Inferior parietal cortex (tissue), 1 donor: ENCODE measurements around the gene SOX21.

Experiments
- DNase-seq: peaks from one replicate; pipeline ENCODE4 v3.0.0-alpha.2; 2016; ENCODE audit errors: extremely low spot score

Gene SOX21

DNA sequence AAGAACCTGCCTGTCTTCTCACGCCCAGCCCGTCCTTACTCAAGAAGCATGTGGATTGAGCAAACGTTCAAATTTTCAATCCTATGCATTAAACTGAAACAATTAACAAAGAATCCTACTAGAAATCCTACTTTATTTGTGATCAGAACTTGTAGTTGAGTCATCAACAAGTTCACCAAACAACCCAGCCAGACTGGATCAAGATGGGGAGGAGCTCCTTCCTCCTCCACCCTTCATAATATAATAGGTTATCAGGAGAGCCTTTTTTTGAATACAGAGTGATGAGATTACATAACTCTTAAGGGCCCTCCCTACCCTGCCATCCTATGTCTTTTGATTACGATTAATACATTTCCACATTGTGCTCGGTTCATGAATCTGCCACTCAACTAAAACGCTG is 32.7 kb downstream of the SOX21 start:
- DNase-seq, result no peak

DNA sequence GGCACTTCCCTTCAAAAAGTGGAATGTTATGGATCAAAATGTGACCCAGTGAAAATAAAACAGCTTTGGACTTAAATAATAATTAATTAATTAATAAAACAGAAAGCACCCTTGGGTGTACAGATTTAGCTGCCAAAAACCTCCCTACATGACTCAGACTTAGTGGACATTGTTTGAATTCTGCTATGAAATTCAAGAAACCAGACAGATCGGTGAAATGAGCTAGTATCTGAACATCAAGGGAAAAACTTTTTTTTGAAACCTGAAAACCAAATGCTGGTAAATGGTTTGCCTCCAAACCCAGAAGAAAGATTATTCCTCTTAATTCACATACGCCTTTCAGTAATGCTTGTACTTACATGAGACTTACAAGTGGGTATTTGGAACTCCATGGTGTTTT is 33.5 kb downstream of the SOX21 start:
- no peak for DNase-seq

DNA sequence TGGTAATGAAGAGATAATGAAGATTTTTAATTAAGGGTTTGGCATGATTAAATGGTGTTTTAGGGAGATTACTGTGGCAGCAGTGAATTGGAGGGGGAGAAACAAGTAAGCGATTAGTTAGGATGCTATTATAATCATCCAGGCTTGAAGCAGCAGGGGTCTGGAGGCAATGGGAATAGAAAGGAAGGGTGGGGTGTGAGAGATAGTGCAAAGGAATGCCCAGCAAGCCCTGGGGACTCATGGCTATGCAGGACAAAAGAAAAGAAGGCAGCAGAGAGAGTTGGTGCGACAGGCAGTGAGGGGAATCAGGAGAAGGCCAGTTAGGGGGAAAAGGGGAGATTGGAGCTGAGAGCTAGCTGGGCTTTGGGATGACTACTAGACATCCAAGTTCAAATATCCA is 34.5 kb downstream of the SOX21 start:
- no peak for DNase-seq

DNA sequence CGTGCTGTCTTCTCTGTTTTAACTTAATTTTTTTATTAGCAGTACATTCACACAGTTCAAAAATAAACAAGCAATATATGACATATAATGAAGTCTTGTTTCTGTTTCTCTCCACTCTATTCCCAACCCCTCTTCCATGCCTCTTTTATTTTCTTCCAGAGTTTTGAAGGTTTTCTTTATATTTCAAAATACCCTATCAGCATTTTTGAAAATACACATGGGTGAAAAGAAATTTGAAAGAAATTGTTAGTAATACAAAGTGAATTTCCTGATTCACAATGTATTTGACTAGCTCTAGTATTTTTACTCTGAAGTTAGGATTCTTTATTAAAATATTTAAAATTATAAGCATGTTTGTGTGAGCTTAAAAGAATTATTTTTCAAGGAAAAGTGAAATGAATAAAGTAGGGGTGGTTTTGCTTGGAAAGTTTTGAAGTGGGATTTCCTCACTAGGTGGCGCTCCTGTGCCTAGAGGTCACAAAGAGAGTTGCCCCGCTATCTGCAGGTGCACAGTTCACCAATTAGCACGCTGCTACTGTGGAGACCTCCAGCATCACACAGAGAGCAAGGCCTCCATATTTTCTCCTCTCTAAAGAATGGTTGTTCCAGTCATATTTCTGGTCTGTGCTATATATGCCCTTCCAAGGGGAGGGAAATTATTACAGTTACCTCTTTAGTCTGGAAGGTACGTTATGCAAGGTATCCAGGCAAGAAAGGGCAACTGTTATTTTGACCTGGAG is 37.6 kb downstream of the SOX21 start:
- DNase-seq, result peak; percentile 62

DNA sequence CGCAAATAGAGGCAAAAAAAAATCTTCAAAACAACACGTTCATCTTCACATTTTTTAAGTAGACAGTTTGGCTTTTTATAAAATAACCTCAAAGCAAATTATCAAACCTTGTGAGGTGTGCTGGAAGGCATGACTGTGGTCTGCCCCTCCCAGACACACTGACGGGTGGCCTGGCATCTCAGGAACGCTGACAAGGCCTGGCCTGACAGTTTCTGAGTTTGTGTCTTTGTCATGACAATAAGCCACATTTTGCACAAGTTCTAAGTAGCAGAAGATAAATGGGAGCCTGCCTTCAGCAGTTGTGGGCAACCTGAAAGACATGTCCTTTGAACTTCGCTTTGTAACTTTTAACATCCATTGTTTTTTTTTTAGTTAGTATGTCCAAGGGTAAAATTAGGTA is 38.5 kb downstream of the SOX21 start:
- no peak for DNase-seq

DNA sequence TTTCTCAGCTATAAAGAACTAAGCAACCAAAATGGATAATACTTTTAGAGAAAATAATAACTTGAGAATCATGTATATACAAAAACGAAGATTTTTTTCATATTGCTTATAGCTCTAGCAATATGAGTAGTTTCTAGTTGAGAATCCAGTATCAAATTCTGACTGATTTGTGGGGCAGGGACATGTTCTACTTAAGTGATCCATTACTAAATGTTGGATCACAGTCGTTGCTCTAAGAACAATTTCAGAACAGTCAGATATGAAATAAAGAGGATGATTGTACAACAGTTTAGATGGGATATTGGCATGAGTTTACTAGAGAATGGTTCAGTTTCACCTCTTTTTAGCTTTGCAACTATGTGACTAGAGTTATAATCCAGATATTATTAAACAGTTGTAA is 39.9 kb downstream of the SOX21 start:
- no peak for DNase-seq

DNA sequence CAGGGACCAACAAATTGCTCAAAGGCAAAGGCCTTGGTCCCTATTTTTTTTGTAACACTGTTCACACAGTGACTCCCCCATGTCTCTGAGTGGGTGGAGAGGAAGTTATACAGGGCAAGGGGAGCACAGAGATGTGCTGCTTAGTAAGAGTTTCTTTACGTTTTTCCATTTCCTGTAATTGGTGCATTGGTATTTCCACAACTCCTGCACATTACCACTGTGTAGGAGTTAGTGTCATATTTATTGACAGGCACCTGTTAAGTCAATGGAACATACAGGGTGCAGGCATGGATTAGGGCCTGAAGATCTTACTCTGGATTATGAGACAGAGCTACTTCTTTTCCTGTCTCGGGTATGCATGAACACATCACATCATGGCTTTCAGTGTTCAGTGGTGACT is 45.2 kb downstream of the SOX21 start:
- DNase-seq, result no peak

DNA sequence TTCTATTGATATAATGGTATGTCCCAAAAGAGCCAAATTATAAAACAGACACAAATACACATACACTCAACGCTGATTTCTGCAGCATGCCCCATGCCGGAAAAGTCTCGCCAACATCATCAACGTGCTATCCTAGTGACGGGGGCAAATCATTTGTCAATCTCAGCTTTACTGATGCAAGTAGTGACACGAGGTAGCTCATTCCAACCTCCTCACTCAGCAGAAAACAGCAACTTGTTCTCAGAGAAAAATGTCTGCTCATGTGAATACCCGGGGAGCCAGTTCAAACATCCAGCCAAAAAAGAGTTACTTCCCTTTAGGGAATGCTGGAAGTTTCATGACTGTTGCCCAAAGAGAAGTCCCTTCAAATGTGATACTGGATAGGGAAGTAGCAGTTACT is 46.3 kb downstream of the SOX21 start:
- DNase-seq, result no peak

DNA sequence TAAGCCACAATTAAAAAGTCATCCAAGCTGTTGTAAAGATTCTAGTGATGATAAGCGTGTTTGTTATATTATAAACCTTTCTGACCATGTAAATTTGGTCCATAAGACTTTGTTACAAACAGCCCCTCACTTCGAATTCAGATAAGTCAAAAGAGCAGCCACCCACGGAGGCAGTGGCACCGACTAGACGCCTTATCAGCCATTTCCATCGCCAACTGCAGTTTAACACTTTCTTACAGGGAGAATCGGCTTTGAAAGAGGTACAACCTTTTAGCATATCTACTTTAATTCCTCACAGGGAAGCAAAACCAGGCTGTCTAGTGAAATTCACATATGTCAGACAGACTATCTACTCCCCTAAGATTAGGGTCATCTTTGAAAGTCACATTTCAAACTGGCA is 47.5 kb downstream of the SOX21 start:
- DNase-seq, result no peak

DNA sequence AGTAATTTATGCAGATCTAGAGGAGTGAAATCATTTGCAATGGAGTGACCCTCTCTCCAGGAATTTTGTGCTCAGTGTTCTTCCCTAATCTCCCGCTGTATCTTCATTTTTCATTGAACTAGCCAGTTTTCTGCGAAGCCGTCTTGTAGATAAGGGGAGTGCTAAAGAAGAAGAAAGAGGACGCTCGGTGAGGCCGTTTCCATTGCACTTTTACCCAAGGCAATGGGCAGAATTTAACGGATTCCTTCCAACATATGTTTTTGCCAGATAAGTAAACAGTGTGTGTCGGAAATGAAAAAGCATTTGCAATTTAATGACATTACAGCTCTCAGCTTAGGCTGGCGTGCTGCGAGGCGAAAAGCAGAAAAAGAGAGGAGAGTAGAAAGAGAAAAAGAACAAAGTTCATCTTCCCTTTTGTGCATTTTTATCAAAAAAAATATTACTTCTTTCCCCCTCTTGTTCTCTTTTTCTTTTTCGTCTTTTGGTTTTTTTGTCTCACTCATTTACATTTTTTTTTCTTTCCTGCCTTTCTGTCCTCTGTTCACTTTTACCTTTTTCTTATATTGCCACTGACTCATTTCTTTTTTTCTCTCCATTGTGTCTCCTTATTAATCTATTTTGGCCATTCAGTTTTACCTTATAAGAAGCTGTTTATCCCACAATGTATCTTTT is 49.9 kb downstream of the SOX21 start:
- DNase-seq, result peak; percentile 19

DNA sequence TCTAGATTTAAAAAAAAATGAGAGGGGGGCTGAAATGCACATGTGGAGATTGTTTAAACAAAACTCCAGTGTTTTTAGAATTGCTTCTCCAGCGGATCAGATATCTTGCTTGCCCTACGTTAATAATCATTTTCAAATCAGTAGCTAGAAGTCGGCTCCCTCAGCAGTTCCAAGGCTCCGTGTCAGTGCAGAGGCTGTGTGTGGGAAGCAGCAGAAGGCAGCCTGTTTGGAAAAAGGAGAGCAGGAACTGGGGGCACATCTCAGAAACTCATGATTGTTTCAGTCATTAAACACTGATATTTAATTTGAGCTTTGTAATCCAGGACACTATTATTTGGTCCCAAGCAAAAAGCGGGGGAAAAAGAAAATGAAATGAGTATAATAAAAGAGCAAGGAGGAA is 50.9 kb downstream of the SOX21 start:
- DNase-seq, result no peak

DNA sequence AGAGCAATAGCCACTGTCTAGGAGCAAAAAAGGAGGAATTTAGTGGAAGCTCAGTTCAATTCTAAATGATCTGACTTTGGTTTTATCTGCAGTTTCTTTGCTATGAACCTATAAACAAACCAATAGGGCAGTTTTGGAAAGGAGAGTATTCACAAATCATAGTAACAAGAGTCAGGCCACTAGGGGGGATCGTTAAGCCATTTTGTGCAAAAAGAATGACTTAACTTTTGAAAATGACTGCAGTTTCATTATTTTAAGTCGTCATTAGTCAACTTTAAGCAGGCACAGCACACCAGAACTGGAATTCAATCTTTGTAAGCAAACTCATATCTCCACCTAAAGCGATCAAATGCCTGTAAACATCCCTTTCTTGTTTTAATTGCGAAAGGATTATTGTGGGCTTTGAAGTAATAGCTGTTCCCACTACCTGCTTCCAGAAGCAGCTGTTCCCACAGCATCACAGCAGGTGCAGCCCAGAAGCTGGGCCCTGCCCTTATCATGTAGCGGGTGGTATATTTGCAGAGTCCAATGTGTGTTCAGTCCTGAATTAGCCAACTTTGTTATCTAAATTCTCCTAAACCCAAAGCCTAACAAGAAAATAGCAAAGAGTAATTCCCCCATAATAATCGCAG is 51.5 kb downstream of the SOX21 start:
- DNase-seq, result peak; percentile 53
